HCT116 (cell line): ENCODE measurements around the gene SCPEP1. TPM values are rescaled to one million over a fixed set of nuclear protein-coding genes. Genes with fewer than 3 reads are reported as not detected.

Source experiments
- ATAC-seq: fragments of 200-7000 bp; cut with Tn5 transposase; 2 replicates; pipeline ENCODE4 v1.9.1; 2020; ENCODE audit warnings: mild to moderate bottlenecking, moderate library complexity
- BruUV-seq: library from RNA; stranded (reverse); fragments of 400-500 nt; replicated peaks from 2 replicates; lab custom pipeline; 2021; lab: Mats Ljungman, UMichigan
- CTCF ChIA-PET: fragments of 300-600 bp; sonication (Branson Sonifier 250); formaldehyde crosslinking; loops from one replicate; lab custom pipeline; 2021; ENCODE audit warnings: antibody characterized with exemption; lab: Charles Lee
- POLR2A ChIA-PET: fragments of 300-600, 350-600 bp; sonication (Branson Sonifier 250); formaldehyde crosslinking; loops from one replicate; lab custom pipeline; 2021; ENCODE audit warnings: antibody characterized with exemption; lab: Charles Lee
- RAD21 ChIA-PET, 2 experiments: fragments of 300-600 bp; sonication (Branson Sonifier 250); formaldehyde crosslinking; loops; one replicate each; lab custom pipeline; 2023; ENCODE audit warnings: low total read pairs in 2 of 2; ENCODE audit not compliant: uncharacterized antibody in 2 of 2, unreplicated experiment in 2 of 2, low non-redundant PET in 1 of 2; lab: Charles Lee
- DNase-seq: peaks from one replicate; pipeline ENCODE4 v3.0.0-alpha.2; 2010; ENCODE audit warnings: low read depth, low spot score
- H2AFZ ChIP-seq: fragments of 200-600 bp; shearing (Covaris generic), sonication (generic); 2 replicates; pipeline ENCODE4 v1.6.1; 2017; ENCODE audit warnings: low read depth, mixed run types, mixed read lengths, antibody characterized with exemption, low read length; ENCODE audit not compliant: poor library complexity, severe bottlenecking
- H3K27ac ChIP-seq: 2 replicates; pipeline ENCODE4 v1.5.1; 2012; ENCODE audit warnings: low read depth, low read length
- H3K27me3 ChIP-seq: fragments of 200-600 bp; sonication (generic); 2 replicates; pipeline ENCODE4 v1.6.1; 2016; ENCODE audit warnings: mixed run types, low read length, mixed read lengths; ENCODE audit not compliant: insufficient read depth
- H3K36me3 ChIP-seq, 2 experiments: fragments of 200-500 bp in 1 of 2; fragments of 200-600 bp in 1 of 2; sonication (Bioruptor generic) in 1 of 2; sonication (generic) in 1 of 2; 2 replicates each; pipeline versions ENCODE4 v1.5.1 to v1.6.1; 2014 to 2016; ENCODE audit warnings: low read length in 2 of 2, inconsistent platforms in 1 of 2, mixed read lengths in 1 of 2, mixed run types in 1 of 2; ENCODE audit not compliant: insufficient read depth in 2 of 2, control insufficient read depth in 1 of 2
- H3K4me1 ChIP-seq, 2 experiments: fragments of 200-600 bp in 1 of 2; sonication (generic) in 1 of 2; 2 replicates each; pipeline versions ENCODE4 v1.5.1 to v1.6.1; 2012 to 2017; ENCODE audit warnings: low read length in 2 of 2, inconsistent platforms in 1 of 2, mild to moderate bottlenecking in 1 of 2, mixed read lengths in 1 of 2, mixed run types in 1 of 2, moderate library complexity in 1 of 2; ENCODE audit not compliant: insufficient read depth in 2 of 2, control insufficient read depth in 1 of 2
- H3K4me2 ChIP-seq: fragments of 200-600 bp; sonication (generic); 2 replicates; pipeline ENCODE4 v1.6.1; 2017; ENCODE audit warnings: mixed run types, low read length, mixed read lengths
- H3K4me3 ChIP-seq, 2 experiments: fragments of 200-600 bp in 1 of 2; sonication (generic) in 1 of 2; replicated peaks in 1 of 2; 2 replicates each; pipeline ENCODE4 v1.5.1; 2011 to 2016; ENCODE audit warnings: low read length in 2 of 2, control low read depth in 1 of 2, low read depth in 1 of 2, mild to moderate bottlenecking in 1 of 2, mixed read lengths in 1 of 2, mixed run types in 1 of 2
- H3K79me2 ChIP-seq: fragments of 200-600 bp; sonication (generic); 2 replicates; pipeline ENCODE4 v1.6.1; 2017; ENCODE audit warnings: mild to moderate bottlenecking, mixed run types, low read length, moderate library complexity, mixed read lengths; ENCODE audit not compliant: insufficient read depth
- H3K9ac ChIP-seq: fragments of 200-600 bp; sonication (generic); 2 replicates; pipeline ENCODE4 v1.6.1; 2016; ENCODE audit warnings: low read length, mixed read lengths
- H3K9me2 ChIP-seq: fragments of 200-600 bp; sonication (generic), shearing (Covaris generic); 2 replicates; pipeline ENCODE4 v1.6.1; 2017; ENCODE audit warnings: mixed run types, mild to moderate bottlenecking, moderate library complexity; ENCODE audit not compliant: insufficient read depth
- H3K9me3 ChIP-seq, 2 experiments: fragments of 200-500 bp in 1 of 2; fragments of 200-600 bp in 1 of 2; sonication (Bioruptor generic) in 1 of 2; sonication (generic) in 1 of 2; 2 replicates each; pipeline ENCODE4 v1.6.1; 2014 to 2017; ENCODE audit warnings: low read length in 2 of 2, mixed read lengths in 2 of 2, inconsistent platforms in 1 of 2, low read depth in 1 of 2, mild to moderate bottlenecking in 1 of 2, mixed run types in 1 of 2, moderate library complexity in 1 of 2; ENCODE audit not compliant: control insufficient read depth in 1 of 2, insufficient read depth in 1 of 2
- H4K20me1 ChIP-seq: fragments of 200-600 bp; sonication (generic), shearing (Covaris generic); 2 replicates; pipeline ENCODE4 v1.6.1; 2017; ENCODE audit warnings: mixed run types, mild to moderate bottlenecking, moderate library complexity; ENCODE audit not compliant: insufficient read depth
- CTCF ChIP-seq, 3 experiments: fragments of 200-600 bp in 1 of 3; sonication (generic) in 1 of 3; IDR thresholded peaks in 2 of 3; conservative IDR thresholded peaks in 1 of 3; 2 replicates each; pipeline ENCODE4 v1.5.1; 2012 to 2017; ENCODE audit warnings: low read depth in 2 of 3, low read length in 2 of 3, antibody characterized with exemption in 1 of 3, borderline replicate concordance in 1 of 3, control low read depth in 1 of 3, mild to moderate bottlenecking in 1 of 3, mixed read lengths in 1 of 3, mixed run types in 1 of 3, moderate library complexity in 1 of 3; ENCODE audit not compliant: insufficient read depth in 1 of 3
- EGR1 ChIP-seq: IDR thresholded peaks from 2 replicates; pipeline ENCODE4 v1.6.1; 2012; ENCODE audit warnings: low read depth
- EZH2 ChIP-seq: fragments of 200-600 bp; sonication (generic); IDR thresholded peaks from 2 replicates; pipeline ENCODE4 v1.6.1; 2017; ENCODE audit warnings: antibody characterized with exemption, mixed run types
- EZH2phosphoT487 ChIP-seq: fragments of 200-600 bp; IDR thresholded peaks from 2 replicates; pipeline ENCODE4 v1.6.1; 2018; ENCODE audit warnings: antibody characterized with exemption, borderline replicate concordance
- FOSL1 ChIP-seq: IDR thresholded peaks from 2 replicates; pipeline ENCODE4 v1.6.1; 2012; ENCODE audit warnings: low read depth
- JUND ChIP-seq: IDR thresholded peaks from 2 replicates; pipeline ENCODE4 v1.6.1; 2012
- MAX ChIP-seq: IDR thresholded peaks from 2 replicates; pipeline ENCODE4 v1.6.1; 2012
- POLR2A ChIP-seq: IDR thresholded peaks from 2 replicates; pipeline ENCODE4 v1.7.0; 2011; ENCODE audit warnings: borderline replicate concordance; ENCODE audit not compliant: insufficient read depth, insufficient read length; ENCODE audit errors: extremely low read depth
- POLR2AphosphoS5 ChIP-seq: IDR thresholded peaks from 2 replicates; pipeline ENCODE4 v1.6.1; 2011; ENCODE audit warnings: mild to moderate bottlenecking, low read depth, low read length, moderate library complexity
- RAD21 ChIP-seq: IDR thresholded peaks from 2 replicates; pipeline ENCODE4 v1.6.1; 2012; ENCODE audit warnings: low read depth, mild to moderate bottlenecking
- TCF7L2 ChIP-seq: IDR thresholded peaks from 2 replicates; pipeline ENCODE4 v1.7.0; 2011; ENCODE audit warnings: borderline replicate concordance, inconsistent platforms; ENCODE audit not compliant: insufficient read depth, insufficient read length; ENCODE audit errors: extremely low read depth
- intact Hi-C: fragments of 100-400 bp; cut with micrococcal nuclease; formaldehyde crosslinking; loops from 2 replicates; pipeline ENCODE4 v1.10.0; 2022
- total RNA-seq: library from RNA; stranded (reverse); gene quantifications from one replicate; pipeline ENCODE4 v1.2.1, GENCODE V29; 2021; ENCODE audit not compliant: unreplicated experiment
- TF ChIP-seq, protein P1 (sequence below): IDR thresholded peaks from 2 replicates; pipeline ENCODE4 v1.6.1; 2012
- TF ChIP-seq, protein P2 (sequence below): IDR thresholded peaks from 2 replicates; pipeline ENCODE4 v1.6.1; 2012; ENCODE audit warnings: low read depth

SCPEP1 gene
- total RNA-seq, 1 experiment from 2014 or later = 28.3 TPM

- Histone ChIP-seq H3K4me1 (peaks cover 11% of the 10 kb centered on the region in 2 experiments; a peak in 2 of 4 replicates), H3K9me2 (no peaks in the 10 kb centered on the region), H3K4me2 (no peak overlapping the region), H3K27me3 (peaks cover 25% of the 10 kb centered on the region; the same call in 1 of the 2 replicates), H3K27ac (no peak overlapping the region), H3K4me3 (no peak overlapping the region), H3K9ac (no peak overlapping the region), H3K79me2 (no peaks in the 10 kb centered on the region), H3K9me3 (no peaks in the 10 kb centered on the region), H3K36me3 (no peaks in the 10 kb centered on the region), H2AFZ (no peak overlapping the region), H4K20me1 (no peaks in the 10 kb centered on the region)
- POLR2A ChIA-PET = no interaction called here
- ATAC-seq (no peak), DNase-seq (no peak)
- RAD21 ChIA-PET = no interaction called here
- BruUV-seq = no TSS peak
- intact Hi-C loops = no loop called here
- CTCF ChIA-PET = interaction anchor here (1.2 kb wide), 1 partner anchor 29 kb away, joined by 3 read pairs; no protein-coding TSS in a partner anchor
- TF ChIP-seq JUND (no peak), EZH2 (no peak), RAD21 (no peak), FOSL1 (no peak), POLR2A (no peak), POLR2AphosphoS5 (no peak), CTCF (IDR thresholded peaks at IDR 0.05 in 2 of 3, conservative IDR thresholded peaks at IDR 0.05 in 1 of 3; ENCODE audit: borderline replicate concordance in 1 of 3, insufficient read depth in 1 of 3, low read depth in 2 of 3, low read length in 2 of 3) (no peak), EZH2phosphoT487 (no peak), MAX (no peak), TCF7L2 (no peak), EGR1 (no peak)
- TF ChIP-seq, protein P1, sequence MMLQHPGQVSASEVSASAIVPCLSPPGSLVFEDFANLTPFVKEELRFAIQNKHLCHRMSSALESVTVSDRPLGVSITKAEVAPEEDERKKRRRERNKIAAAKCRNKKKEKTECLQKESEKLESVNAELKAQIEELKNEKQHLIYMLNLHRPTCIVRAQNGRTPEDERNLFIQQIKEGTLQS = no peak
- TF ChIP-seq, protein P2, sequence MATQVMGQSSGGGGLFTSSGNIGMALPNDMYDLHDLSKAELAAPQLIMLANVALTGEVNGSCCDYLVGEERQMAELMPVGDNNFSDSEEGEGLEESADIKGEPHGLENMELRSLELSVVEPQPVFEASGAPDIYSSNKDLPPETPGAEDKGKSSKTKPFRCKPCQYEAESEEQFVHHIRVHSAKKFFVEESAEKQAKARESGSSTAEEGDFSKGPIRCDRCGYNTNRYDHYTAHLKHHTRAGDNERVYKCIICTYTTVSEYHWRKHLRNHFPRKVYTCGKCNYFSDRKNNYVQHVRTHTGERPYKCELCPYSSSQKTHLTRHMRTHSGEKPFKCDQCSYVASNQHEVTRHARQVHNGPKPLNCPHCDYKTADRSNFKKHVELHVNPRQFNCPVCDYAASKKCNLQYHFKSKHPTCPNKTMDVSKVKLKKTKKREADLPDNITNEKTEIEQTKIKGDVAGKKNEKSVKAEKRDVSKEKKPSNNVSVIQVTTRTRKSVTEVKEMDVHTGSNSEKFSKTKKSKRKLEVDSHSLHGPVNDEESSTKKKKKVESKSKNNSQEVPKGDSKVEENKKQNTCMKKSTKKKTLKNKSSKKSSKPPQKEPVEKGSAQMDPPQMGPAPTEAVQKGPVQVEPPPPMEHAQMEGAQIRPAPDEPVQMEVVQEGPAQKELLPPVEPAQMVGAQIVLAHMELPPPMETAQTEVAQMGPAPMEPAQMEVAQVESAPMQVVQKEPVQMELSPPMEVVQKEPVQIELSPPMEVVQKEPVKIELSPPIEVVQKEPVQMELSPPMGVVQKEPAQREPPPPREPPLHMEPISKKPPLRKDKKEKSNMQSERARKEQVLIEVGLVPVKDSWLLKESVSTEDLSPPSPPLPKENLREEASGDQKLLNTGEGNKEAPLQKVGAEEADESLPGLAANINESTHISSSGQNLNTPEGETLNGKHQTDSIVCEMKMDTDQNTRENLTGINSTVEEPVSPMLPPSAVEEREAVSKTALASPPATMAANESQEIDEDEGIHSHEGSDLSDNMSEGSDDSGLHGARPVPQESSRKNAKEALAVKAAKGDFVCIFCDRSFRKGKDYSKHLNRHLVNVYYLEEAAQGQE = no peak
Measured at GRCh38 chr17:57038486-57038885, 60.6 kb downstream of the SCPEP1 start.
